Measurements from ENCODE around the gene IGSF21. TPM values are rescaled to one million over a fixed set of nuclear protein-coding genes. Genes with fewer than 3 reads are reported as not detected.

The IGSF21 gene
- total RNA-seq, 4 donors from 2014 or later, result 0.26 to 2.7 (median 0.88) TPM; not detected in 1

DNA sequence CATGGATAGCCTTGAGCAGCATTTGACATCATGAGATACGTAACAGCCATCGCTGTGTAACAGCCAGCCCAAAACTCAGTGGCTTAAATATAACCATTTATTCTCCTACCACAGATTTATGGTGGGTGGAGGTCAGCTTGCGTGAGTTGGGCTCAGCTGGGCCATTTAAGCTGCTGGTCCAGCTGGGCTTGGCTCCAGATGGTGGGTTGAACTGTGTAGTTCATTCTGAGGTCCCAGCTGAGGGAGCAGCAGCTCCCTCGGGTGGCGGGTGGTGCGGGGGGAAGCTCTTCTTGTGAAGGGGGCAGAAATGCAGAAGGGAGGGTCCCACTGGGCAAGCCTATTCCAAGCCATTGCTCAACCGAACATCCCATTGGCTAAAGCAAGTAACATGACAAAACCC is 75.9 kb downstream of the IGSF21 start:
- Histone ChIP-seq H3K36me3 (no peaks in the 10 kb centered on the region), H3K4me3 (no peak overlapping the region), H3K27ac (no peak overlapping the region), H3K4me1 (no peaks in the 10 kb centered on the region), H3K27me3 (peaks cover 0 to 81% (median 0%) of the 10 kb centered on the region in 4 donors), H3K9me3 (no peaks in the 10 kb centered on the region)
- no peak for TF ChIP-seq POLR2A (IDR thresholded peaks at IDR 0.05)
- TF ChIP-seq, protein P1, sequence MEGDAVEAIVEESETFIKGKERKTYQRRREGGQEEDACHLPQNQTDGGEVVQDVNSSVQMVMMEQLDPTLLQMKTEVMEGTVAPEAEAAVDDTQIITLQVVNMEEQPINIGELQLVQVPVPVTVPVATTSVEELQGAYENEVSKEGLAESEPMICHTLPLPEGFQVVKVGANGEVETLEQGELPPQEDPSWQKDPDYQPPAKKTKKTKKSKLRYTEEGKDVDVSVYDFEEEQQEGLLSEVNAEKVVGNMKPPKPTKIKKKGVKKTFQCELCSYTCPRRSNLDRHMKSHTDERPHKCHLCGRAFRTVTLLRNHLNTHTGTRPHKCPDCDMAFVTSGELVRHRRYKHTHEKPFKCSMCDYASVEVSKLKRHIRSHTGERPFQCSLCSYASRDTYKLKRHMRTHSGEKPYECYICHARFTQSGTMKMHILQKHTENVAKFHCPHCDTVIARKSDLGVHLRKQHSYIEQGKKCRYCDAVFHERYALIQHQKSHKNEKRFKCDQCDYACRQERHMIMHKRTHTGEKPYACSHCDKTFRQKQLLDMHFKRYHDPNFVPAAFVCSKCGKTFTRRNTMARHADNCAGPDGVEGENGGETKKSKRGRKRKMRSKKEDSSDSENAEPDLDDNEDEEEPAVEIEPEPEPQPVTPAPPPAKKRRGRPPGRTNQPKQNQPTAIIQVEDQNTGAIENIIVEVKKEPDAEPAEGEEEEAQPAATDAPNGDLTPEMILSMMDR (IDR thresholded peaks at IDR 0.05), result no peak
- DNase-seq, result no peak
- 60 to 79% methylated on average over 5 to 7 of the region's 7 CpGs for WGBS, 2 donors
- intact Hi-C loops (cut with DNase I), result no loop called here

GRCh38 chr1:18187054-18187453 is 79.5 kb downstream of the IGSF21 start:
- no peaks in the 10 kb centered on the region for H3K4me1 ChIP-seq
- H3K9me3 ChIP-seq, result no peaks in the 10 kb centered on the region
- H3K36me3 ChIP-seq, result no peaks in the 10 kb centered on the region
- TF ChIP-seq, protein P1 (IDR thresholded peaks at IDR 0.05), result no peak
- no peak for TF ChIP-seq POLR2A (IDR thresholded peaks at IDR 0.05)
- DNase-seq, result no peak
- H3K27me3 ChIP-seq, result peaks cover 0 to 86% (median 0%) of the 10 kb centered on the region in 4 donors
- no peak overlapping the region for H3K27ac ChIP-seq
- WGBS, 2 donors, result 63 to 69% methylated on average over 5 of the region's 5 CpGs
- no peak overlapping the region for H3K4me3 ChIP-seq
- intact Hi-C loops (cut with DNase I), result no loop called here

DNA sequence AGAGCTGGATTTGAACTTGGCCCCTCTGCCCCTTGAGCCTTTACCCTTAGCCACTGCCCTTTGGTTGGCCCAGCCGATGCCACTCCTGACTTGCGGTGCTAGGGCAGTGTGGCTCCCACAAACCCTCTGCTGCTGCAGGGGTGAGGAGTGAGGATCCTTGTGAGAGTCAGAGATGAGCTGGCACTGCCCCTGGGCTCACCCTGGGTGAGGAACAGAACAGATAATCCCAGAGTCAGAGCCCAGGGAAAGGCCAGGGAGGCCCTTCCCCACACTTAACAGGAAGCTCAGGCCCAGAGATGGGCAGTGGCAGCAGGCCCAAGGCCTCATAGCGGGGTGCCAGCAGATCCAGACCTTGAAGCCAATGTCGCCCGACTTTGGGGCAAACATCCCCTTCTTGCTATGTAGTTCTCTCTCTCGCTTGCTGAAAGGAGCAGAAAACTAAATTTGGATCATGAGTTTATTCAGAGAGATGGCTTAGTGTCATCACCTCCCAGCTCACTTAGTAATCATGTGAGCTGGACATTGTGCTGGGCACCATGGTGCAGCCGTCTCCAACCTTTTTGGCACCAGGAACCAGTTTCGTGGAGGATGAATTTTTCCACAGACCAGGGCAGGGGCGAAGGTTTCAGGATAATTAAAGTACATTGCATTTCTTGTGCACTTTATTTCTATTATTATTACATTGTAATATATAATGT is 81.4 kb downstream of the IGSF21 start:
- H3K36me3 ChIP-seq, result no peaks in the 10 kb centered on the region
- TF ChIP-seq, protein P1 (IDR thresholded peaks at IDR 0.05), result no peak
- no peak for TF ChIP-seq POLR2A (IDR thresholded peaks at IDR 0.05)
- no peak overlapping the region for H3K27ac ChIP-seq
- no peaks in the 10 kb centered on the region for H3K9me3 ChIP-seq
- no peak overlapping the region for H3K4me3 ChIP-seq
- WGBS, 2 donors, result 78 to 85% methylated on average over 4 to 8 of the region's 9 CpGs
- intact Hi-C loops (cut with DNase I), result no loop called here
- H3K27me3 ChIP-seq, result peaks cover 0 to 80% (median 0%) of the 10 kb centered on the region in 4 donors
- DNase-seq, result no peak
- no peaks in the 10 kb centered on the region for H3K4me1 ChIP-seq

DNA sequence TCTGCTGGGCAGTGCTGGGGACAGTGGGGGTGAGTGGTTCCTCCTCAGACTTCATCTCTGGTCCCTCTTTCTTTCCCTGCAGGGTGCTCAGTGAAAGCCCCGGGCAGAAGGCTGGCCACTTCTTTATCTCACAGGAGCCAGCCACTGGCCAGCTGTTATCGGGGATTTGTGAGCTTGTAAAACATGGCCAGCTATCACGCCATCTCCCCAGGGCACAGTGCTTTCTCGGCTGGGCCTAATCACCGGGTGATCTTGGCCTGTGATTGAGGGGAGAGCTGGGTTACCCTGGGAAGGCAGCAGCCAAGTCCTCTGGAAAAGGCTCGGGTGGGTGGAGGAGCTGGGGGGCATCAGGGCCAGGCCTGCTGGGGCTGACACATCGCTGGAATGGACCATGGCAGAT is 83.0 kb downstream of the IGSF21 start:
- TF ChIP-seq, protein P1 (IDR thresholded peaks at IDR 0.05), result no peak
- TF ChIP-seq POLR2A (IDR thresholded peaks at IDR 0.05), result no peak
- Histone ChIP-seq H3K4me3 (no peak overlapping the region), H3K4me1 (no peaks in the 10 kb centered on the region)

DNA sequence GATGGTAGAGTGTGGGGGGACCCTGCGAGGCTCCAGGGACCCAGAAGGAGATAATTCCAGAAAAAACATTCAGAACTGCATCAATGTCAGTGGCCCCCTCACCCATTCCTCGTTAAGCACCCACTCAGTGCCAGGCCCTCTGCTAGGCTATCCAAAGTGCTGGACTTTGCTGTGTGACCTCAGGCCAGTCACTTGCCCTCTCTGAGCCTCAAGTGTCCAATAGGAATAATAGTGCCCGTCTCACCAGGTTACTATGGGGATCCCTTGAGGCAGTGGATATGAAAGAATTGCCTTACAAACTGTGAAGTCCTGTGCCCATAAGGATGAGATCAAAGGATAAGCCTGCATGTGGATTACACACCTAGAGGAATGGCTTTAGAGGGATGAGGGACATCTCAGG is 83.4 kb downstream of the IGSF21 start:
- no peak overlapping the region for H3K27ac ChIP-seq
- H3K27me3 ChIP-seq, result peaks cover 0 to 80% (median 0%) of the 10 kb centered on the region in 4 donors
- TF ChIP-seq, protein P1 (IDR thresholded peaks at IDR 0.05), result no peak
- TF ChIP-seq POLR2A (IDR thresholded peaks at IDR 0.05), result no peak
- H3K4me1 ChIP-seq, result no peaks in the 10 kb centered on the region
- no peak overlapping the region for H3K4me3 ChIP-seq
- intact Hi-C loops (cut with DNase I), result no loop called here
- no peaks in the 10 kb centered on the region for H3K36me3 ChIP-seq
- WGBS, 2 donors, result 69 to 70% methylated on average over 3 of the region's 3 CpGs
- no peaks in the 10 kb centered on the region for H3K9me3 ChIP-seq
- no peak for DNase-seq

More for the DNA sequence above, 83.0 kb downstream of the IGSF21 start:
- Histone ChIP-seq H3K27me3 (peaks cover 0 to 80% (median 0%) of the 10 kb centered on the region in 4 donors), H3K9me3 (no peaks in the 10 kb centered on the region), H3K27ac (no peak overlapping the region), H3K36me3 (no peaks in the 10 kb centered on the region)
- no peak for DNase-seq
- intact Hi-C loops (cut with DNase I), result no loop called here
- 33 to 57% methylated on average over 1 of the region's 7 CpGs for WGBS, 2 donors
